HepG2 (cell line): ENCODE results near the gene LDAH. TPM values are rescaled to one million over a fixed set of nuclear protein-coding genes. Genes with fewer than 3 reads are reported as not detected.

Experiments used
- CHD4 ChIP-seq: fragments of 200-600 bp; sonication (generic); IDR thresholded peaks from 2 replicates; pipeline ENCODE4 v1.7.0; 2017; ENCODE audit warnings: mild to moderate bottlenecking, low read length, borderline replicate concordance
- FOSL2 ChIP-seq: sonication (generic); formaldehyde crosslinking; IDR thresholded peaks from 2 replicates; pipeline ENCODE4 v1.4.0; 2020; ENCODE audit warnings: missing genetic modification reagents
- ISL2 ChIP-seq: sonication (generic); formaldehyde crosslinking; IDR thresholded peaks from 2 replicates; pipeline ENCODE4 v1.5.0; 2020; ENCODE audit warnings: missing genetic modification reagents
- JARID2 ChIP-seq: sonication (generic); formaldehyde crosslinking; IDR thresholded peaks from 2 replicates; pipeline ENCODE4 v1.8.1; 2023; ENCODE audit warnings: missing genetic modification reagents, inconsistent platforms; ENCODE audit not compliant: insufficient replicate concordance
- THAP11 ChIP-seq: IDR thresholded peaks from 2 replicates; pipeline ENCODE4 v1.6.1; 2016; ENCODE audit warnings: missing biosample characterization, missing genetic modification reagents
- USF2 ChIP-seq, 2 experiments: sonication (generic) in 1 of 2; formaldehyde crosslinking in 1 of 2; IDR thresholded peaks; 2 replicates each; pipeline versions ENCODE4 v1.5.1 to v1.6.1; 2011 to 2020; ENCODE audit warnings: borderline replicate concordance in 1 of 2, low read depth in 1 of 2, low read length in 1 of 2, mild to moderate bottlenecking in 1 of 2, missing genetic modification reagents in 1 of 2, moderate library complexity in 1 of 2
- ZBTB33 ChIP-seq: sonication (generic); formaldehyde crosslinking; IDR thresholded peaks from 2 replicates; pipeline ENCODE4 v1.4.0; 2020; ENCODE audit warnings: missing genetic modification reagents
- ZBTB38 ChIP-seq: sonication (generic); formaldehyde crosslinking; IDR thresholded peaks from 2 replicates; pipeline ENCODE4 v1.5.1; 2020; ENCODE audit warnings: mild to moderate bottlenecking, missing genetic modification reagents
- ZBTB49 ChIP-seq: sonication (generic); formaldehyde crosslinking; IDR thresholded peaks from 2 replicates; pipeline ENCODE4 v1.4.0; 2020; ENCODE audit warnings: missing genetic modification reagents, borderline replicate concordance
- ZBTB7A ChIP-seq: sonication (generic); formaldehyde crosslinking; IDR thresholded peaks from 2 replicates; pipeline ENCODE4 v1.8.0; 2022; ENCODE audit warnings: mild to moderate bottlenecking, missing genetic modification reagents
- ZFP90 ChIP-seq: sonication (generic); formaldehyde crosslinking; IDR thresholded peaks from 2 replicates; pipeline ENCODE4 v1.8.0; 2022; ENCODE audit warnings: missing genetic modification reagents, mild to moderate bottlenecking, inconsistent platforms, borderline replicate concordance
- ZNF33A ChIP-seq: sonication (generic); formaldehyde crosslinking; IDR thresholded peaks from 2 replicates; pipeline ENCODE4 v1.5.1; 2020; ENCODE audit warnings: missing genetic modification reagents, mild to moderate bottlenecking, moderate library complexity, borderline replicate concordance
- ZNF589 ChIP-seq: sonication (generic); formaldehyde crosslinking; conservative IDR thresholded peaks from 2 replicates; pipeline ENCODE4 v1.8.0; 2022; ENCODE audit warnings: mild to moderate bottlenecking, moderate library complexity, missing genetic modification reagents
- polyA plus RNA-seq, 8 experiments: library from polyadenylated mRNA; depleted of rRNA in 3 of 8; stranded (reverse) in 7 of 8; unstranded in 1 of 8; fragments of >200 nt; fragmentation: Illumina TruSeq in 4 of 8; extraction: Trizol in 4 of 8; gene quantifications; 2 replicates each; pipeline versions ENCODE4 v1.2.1 to v1.2.3, GENCODE V29; 2011 to 2016; ENCODE audit warnings: low read depth in 4 of 8, missing spikeins in 1 of 8, mixed read lengths in 1 of 8; ENCODE audit not compliant: insufficient read depth in 1 of 8
- total RNA-seq, 5 experiments: library from RNA; depleted of rRNA; stranded (reverse); fragments of >200 nt; fragmentation: Illumina TruSeq; extraction: Trizol; gene quantifications; 2 replicates each; pipeline ENCODE4 v1.2.3, GENCODE V29; 2016; ENCODE audit warnings: low read depth in 1 of 5
- TF ChIP-seq, protein P1 (sequence below): IDR thresholded peaks from 2 replicates; pipeline ENCODE4 v1.6.1; 2016; ENCODE audit warnings: low read depth, control low read depth
- TF ChIP-seq, protein P2 (sequence below): sonication (generic); formaldehyde crosslinking; IDR thresholded peaks from 2 replicates; pipeline ENCODE4 v1.4.0; 2020; ENCODE audit warnings: low read depth, missing genetic modification reagents

The LDAH gene
- total and polyA plus RNA-seq, 2 of the 13 experiments (the other 11 are each of a cell fraction or from before 2014, with no cell fraction given), result 28.8 to 46.2 TPM

DNA sequence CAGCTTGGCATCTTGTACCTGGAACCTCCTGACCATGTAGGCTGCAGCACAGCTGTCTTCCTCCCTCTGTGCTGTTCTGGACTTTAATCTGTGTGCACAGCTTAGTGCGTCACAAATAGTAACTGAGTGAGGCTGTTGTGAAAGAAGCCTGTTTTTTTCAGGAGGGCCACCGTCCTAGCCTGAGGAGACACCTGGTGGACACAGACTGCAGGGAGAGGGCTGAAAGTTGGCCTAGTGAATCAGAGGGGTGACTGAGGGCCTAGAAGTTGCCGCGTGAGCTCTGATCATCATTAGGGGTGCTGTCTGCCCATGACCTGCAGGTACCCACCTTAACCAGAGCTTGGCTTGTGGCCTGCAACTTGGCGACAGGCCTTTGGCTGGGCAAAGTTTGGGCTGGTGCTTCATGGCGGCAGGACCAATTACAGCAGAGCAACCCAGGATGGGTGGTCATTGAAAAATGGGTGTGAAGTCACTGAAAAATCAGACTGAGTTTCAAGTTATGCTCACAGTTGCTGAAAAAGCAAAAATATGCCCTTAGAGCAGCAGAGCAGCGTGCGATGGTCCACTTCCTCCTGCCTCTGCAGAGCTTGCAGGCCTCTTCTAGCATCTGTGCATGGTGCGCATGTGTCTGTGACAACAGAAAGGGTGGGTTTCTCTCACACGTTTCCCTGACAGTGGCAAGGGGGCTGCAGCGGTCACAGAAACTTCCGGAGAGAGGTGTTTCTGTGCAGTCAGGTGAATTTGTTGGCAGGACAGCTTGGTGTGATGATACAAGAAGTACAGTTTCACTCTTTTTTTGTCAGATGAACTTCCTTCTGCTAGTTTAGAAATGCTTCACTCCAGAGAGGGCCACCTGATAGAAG is 146.3 kb downstream of the LDAH start (continued):
- TF ChIP-seq, protein P1, sequence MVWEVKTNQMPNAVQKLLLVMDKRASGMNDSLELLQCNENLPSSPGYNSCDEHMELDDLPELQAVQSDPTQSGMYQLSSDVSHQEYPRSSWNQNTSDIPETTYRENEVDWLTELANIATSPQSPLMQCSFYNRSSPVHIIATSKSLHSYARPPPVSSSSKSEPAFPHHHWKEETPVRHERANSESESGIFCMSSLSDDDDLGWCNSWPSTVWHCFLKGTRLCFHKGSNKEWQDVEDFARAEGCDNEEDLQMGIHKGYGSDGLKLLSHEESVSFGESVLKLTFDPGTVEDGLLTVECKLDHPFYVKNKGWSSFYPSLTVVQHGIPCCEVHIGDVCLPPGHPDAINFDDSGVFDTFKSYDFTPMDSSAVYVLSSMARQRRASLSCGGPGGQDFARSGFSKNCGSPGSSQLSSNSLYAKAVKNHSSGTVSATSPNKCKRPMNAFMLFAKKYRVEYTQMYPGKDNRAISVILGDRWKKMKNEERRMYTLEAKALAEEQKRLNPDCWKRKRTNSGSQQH (CRISPR knock-in tag), result peak; percentile 92; the same call in 1 of the 2 replicates
- TF ChIP-seq FOSL2 (CRISPR knock-in tag) (peak; percentile 86), ZNF33A (no peak), ZFP90 (CRISPR knock-in tag) (peak; percentile 20; the same call in 1 of the 2 replicates), USF2 (IDR thresholded peaks at IDR 0.05; ENCODE audit: low read depth, low read length) (no peak), USF2 (CRISPR knock-in tag; IDR thresholded peaks at IDR 0.05; ENCODE audit: borderline replicate concordance) (no peak), ZNF589 (CRISPR knock-in tag) (no peak), ZBTB49 (CRISPR knock-in tag) (no peak), THAP11 (CRISPR knock-in tag) (peak; percentile 84), ZBTB7A (CRISPR knock-in tag) (peak; percentile 69; the same call in 1 of the 2 replicates), JARID2 (no peak), ISL2 (CRISPR knock-in tag) (peak; percentile 84), CHD4 (no peak), ZBTB38 (CRISPR knock-in tag) (no peak), ZBTB33 (CRISPR knock-in tag) (peak; percentile 72)
- TF ChIP-seq, protein P2, sequence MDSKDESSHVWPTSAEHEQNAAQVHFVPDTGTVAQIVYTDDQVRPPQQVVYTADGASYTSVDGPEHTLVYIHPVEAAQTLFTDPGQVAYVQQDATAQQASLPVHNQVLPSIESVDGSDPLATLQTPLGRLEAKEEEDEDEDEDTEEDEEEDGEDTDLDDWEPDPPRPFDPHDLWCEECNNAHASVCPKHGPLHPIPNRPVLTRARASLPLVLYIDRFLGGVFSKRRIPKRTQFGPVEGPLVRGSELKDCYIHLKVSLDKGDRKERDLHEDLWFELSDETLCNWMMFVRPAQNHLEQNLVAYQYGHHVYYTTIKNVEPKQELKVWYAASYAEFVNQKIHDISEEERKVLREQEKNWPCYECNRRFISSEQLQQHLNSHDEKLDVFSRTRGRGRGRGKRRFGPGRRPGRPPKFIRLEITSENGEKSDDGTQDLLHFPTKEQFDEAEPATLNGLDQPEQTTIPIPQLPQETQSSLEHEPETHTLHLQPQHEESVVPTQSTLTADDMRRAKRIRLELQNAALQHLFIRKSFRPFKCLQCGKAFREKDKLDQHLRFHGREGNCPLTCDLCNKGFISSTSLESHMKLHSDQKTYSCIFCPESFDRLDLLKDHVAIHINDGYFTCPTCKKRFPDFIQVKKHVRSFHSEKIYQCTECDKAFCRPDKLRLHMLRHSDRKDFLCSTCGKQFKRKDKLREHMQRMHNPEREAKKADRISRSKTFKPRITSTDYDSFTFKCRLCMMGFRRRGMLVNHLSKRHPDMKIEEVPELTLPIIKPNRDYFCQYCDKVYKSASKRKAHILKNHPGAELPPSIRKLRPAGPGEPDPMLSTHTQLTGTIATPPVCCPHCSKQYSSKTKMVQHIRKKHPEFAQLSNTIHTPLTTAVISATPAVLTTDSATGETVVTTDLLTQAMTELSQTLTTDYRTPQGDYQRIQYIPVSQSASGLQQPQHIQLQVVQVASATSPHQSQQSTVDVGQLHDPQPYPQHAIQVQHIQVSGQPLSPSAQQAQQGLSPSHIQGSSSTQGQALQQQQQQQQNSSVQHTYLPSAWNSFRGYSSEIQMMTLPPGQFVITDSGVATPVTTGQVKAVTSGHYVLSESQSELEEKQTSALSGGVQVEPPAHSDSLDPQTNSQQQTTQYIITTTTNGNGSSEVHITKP (CRISPR knock-in tag), result 0 out of 2 replicates have a peak, but pooled peaks have one; percentile 54
